GM12872 (cell line): ENCODE data around the gene IGSF21.

Experiments used
- CTCF ChIP-seq: IDR thresholded peaks from 3 replicates; pipeline ENCODE4 v1.5.1; 2011; ENCODE audit warnings: low read depth, mild to moderate bottlenecking, low read length, moderate library complexity; ENCODE audit not compliant: insufficient read depth

IGSF21 gene

DNA sequence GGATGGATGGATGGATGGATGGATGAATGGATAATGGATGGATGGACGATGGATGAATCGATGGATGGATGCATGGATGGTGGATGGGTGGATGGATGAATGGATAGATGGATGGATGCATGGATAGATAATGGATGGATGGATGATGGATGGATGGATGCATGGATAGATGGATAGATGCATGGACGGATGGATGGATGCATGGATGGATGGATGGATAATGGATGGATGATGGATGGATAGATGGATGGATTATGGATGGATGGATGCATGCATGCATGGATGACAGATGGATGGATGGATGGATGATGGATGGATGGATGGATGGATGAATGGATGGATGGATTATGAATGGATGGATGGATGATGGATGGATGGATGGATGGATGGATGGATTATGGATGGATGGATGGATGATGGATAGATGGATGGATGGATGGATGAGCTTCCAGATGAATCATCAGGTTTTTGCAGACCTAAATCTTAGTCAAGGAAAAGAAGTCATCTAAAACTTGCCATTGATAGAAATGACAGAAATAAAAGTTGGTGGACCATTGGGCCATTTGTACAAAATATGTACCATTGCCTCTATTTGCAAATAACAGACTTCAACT, 197.7 kb downstream of the IGSF21 start:
- TF ChIP-seq CTCF: no peak

DNA sequence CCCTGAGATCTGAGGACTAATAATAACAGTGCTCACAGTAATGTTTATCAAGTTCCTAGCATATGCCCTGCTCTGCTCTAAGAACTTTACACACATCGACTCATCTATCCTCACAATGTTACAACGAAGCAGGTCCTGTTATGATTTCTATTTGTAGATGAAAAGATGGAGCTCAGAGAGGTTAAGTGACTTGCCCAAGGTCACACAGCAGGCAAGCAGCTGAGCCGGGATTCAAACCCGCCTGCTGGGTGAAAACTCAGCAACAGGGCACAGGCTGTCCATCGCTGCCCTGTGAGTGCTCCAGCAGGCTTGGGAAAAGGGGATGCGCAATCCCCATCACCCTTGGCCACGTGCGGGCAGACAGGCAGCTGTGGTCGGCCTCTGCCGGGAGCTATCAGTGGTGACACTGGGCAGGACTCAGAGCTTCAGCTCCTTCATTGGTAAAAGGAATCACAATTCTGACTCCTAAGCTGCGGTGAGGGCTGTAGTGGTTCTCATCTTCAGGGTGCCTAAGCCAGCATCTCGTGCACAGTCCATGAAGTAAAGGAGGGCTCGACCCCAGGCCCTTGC, 199.8 kb downstream of the IGSF21 start:
- TF ChIP-seq CTCF: no peak

- TF ChIP-seq CTCF: no peak
Measured at GRCh38 chr1:18309552-18310155, 202.1 kb downstream of the IGSF21 start.

- TF ChIP-seq CTCF: no peak
Measured at GRCh38 chr1:18312961-18313360, 205.4 kb downstream of the IGSF21 start.

GRCh38 chr1:18313523-18313922, 205.9 kb downstream of the IGSF21 start:
- no peak for TF ChIP-seq CTCF

DNA sequence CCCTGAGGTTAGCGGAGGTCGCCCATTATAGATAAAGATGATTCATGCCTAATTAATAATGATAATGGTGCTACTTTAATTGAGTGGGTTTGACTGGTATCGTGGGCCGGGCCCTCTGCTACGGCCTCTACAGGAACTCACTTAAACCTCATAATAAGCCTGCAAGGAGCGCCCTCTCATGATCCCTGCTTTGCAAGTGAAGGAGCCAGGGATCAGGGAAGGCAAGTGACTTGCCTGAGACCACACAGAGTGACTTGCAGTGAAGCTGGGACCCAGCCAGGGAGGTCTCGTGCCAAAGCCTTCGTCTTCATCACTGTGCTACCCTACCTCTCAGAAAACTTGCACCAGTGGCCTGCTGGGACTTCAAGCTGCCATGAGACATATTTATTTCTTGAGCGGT, 206.8 kb downstream of the IGSF21 start:
- no peak for TF ChIP-seq CTCF

DNA sequence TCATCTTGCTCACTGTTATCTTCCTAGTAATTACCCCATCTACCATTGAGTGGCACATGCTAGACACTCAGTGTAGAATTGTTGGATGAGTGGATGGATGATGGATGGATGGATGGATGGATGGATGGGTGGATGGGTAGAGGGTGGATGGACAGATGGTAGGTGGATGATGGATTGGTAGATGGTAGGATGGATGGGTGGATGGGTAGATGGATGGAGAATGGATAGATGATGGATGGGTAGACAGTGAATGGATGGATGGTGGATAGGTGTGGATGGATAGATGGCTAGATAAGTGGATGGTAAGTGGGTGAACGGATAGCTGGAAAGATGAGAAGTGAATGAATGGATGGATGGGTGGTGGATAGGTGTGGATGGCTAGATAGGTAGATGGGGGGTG, 207.9 kb downstream of the IGSF21 start:
- no peak for TF ChIP-seq CTCF
